Left lung (tissue), 10 donors: ENCODE data around the gene DMRTA2. TPM values are rescaled to one million over a fixed set of nuclear protein-coding genes. Genes with fewer than 3 reads are reported as not detected.

Experiments used
- ATAC-seq: fragments of 200-7000 bp; cut with Tn5 transposase; one replicate; pipeline ENCODE4 v1.9.1; 2020; ENCODE audit warnings: moderate library complexity
- DNase-seq, 4 donors: peaks; one replicate each; pipeline ENCODE4 v3.0.0-alpha.2; 2013 to 2020
- H3K27ac ChIP-seq, 2 donors: fragments of 200-600 bp; sonication (generic) in 1 of 2; one replicate each; pipeline versions ENCODE4 v1.5.0 to v1.8.0; 2020 to 2021
- H3K27me3 ChIP-seq, 2 donors: fragments of 200-600 bp; sonication (generic) in 1 of 2; one replicate each; pipeline versions ENCODE4 v1.5.0 to v1.8.0; 2020 to 2021
- H3K36me3 ChIP-seq, 2 donors: fragments of 200-600 bp; sonication (generic) in 1 of 2; one replicate each; pipeline versions ENCODE4 v1.5.0 to v1.8.0; 2020 to 2021
- H3K4me1 ChIP-seq, 2 donors: fragments of 200-600 bp; one replicate each; pipeline ENCODE4 v1.8.0; 2021
- H3K4me3 ChIP-seq, 2 donors: fragments of 200-600 bp; sonication (generic) in 1 of 2; one replicate each; pipeline versions ENCODE4 v1.5.0 to v1.8.0; 2020 to 2021; ENCODE audit warnings: mild to moderate bottlenecking in 1 of 2
- H3K9me3 ChIP-seq, 2 donors: fragments of 200-600 bp; sonication (generic) in 1 of 2; one replicate each; pipeline versions ENCODE4 v1.5.0 to v1.8.0; 2020 to 2021
- intact Hi-C, 2 donors: fragments of 100-400 bp; cut with DNase I; formaldehyde crosslinking; loops; one replicate each; pipeline versions ENCODE4 v1.11.2 to v1.14.2; 2022
- polyA plus RNA-seq, 6 donors: library from polyadenylated mRNA; unstranded; fragments of 120-200 nt; gene quantifications; one replicate each; pipeline ENCODE4 v1.2.1, GENCODE V29; 2013; ENCODE audit not compliant: insufficient read length in 6 of 6
- total RNA-seq, 2 donors: library from RNA; stranded (reverse); fragmentation: NEBNext Ultra II Directional; extraction: Animal tissue kit (Norgen Biotek cat#: 25700); gene quantifications; one replicate each; pipeline ENCODE4 v1.2.1, GENCODE V29; 2021
- TF ChIP-seq, protein P1 (sequence below), 2 donors: fragments of 200-600 bp; sonication (generic) in 1 of 2; IDR thresholded peaks; one replicate each; pipeline versions ENCODE4 v1.5.0 to v1.8.0; 2021; ENCODE audit warnings: antibody characterized with exemption in 2 of 2
- donor health status: DM: no; HTN: yes; CAD: no.
- donor health status: DM: no; HTN: no; CAD: no.

The DMRTA2 gene
- total and polyA plus RNA-seq, 8 donors: 0.05 to 0.06 TPM; not detected in 6

DNA sequence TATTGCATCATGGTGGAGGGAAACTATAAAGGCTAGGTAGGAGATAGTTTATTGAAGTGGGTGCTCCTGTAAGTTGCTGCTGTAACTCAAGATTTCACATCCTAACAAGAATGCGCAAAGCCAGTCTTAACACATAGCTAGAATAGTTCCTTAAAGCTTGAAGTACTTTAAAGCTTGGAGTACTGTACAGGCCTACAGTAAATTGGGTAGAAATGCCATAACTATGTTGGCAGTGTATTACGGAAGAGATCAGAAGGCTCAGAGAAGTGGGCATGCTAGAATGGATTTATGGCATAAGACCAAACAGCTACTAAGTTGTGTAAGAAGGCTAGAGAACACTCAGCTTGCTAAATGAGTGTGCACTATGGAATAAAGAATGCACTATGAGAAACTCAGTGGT is 44.5 kb downstream of the DMRTA2 start:
- Histone ChIP-seq H3K36me3 (no peaks in the 10 kb centered on the region), H3K4me3 (no peak overlapping the region), H3K4me1 (no peaks in the 10 kb centered on the region), H3K27ac (no peak overlapping the region), H3K27me3 (no peaks in the 10 kb centered on the region), H3K9me3 (no peaks in the 10 kb centered on the region)
- intact Hi-C loops: no loop called here
- ATAC-seq (peak; percentile 98), DNase-seq (peak in 1 of 4 donors; percentile 26)
- TF ChIP-seq, protein P1, sequence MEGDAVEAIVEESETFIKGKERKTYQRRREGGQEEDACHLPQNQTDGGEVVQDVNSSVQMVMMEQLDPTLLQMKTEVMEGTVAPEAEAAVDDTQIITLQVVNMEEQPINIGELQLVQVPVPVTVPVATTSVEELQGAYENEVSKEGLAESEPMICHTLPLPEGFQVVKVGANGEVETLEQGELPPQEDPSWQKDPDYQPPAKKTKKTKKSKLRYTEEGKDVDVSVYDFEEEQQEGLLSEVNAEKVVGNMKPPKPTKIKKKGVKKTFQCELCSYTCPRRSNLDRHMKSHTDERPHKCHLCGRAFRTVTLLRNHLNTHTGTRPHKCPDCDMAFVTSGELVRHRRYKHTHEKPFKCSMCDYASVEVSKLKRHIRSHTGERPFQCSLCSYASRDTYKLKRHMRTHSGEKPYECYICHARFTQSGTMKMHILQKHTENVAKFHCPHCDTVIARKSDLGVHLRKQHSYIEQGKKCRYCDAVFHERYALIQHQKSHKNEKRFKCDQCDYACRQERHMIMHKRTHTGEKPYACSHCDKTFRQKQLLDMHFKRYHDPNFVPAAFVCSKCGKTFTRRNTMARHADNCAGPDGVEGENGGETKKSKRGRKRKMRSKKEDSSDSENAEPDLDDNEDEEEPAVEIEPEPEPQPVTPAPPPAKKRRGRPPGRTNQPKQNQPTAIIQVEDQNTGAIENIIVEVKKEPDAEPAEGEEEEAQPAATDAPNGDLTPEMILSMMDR (IDR thresholded peaks at IDR 0.05): no peak

DNA sequence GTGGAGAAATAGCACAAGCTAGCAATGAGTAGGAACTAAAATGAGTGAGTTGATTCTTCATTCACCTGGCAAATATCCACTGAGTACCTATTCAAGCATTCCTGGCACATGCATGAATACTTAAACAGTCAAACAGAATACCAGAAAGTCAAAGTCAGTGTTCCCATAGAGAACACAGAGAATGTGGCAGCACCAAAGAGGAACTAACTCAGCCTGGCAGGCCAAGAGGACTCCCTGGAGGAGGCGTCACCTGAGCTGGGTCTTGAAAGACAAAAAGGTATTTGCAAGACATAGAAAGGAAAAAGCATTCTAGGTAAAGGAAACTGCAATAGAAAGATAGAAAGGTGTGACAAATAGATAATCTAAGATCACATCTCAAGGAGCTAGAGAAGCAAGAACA is 49.7 kb downstream of the DMRTA2 start:
- Histone ChIP-seq H3K36me3 (no peaks in the 10 kb centered on the region), H3K4me1 (peaks cover 0 to 1% of the 10 kb centered on the region in 2 donors), H3K27ac (no peak overlapping the region), H3K9me3 (no peaks in the 10 kb centered on the region), H3K4me3 (no peak overlapping the region), H3K27me3 (peaks cover 0 to 9% of the 10 kb centered on the region in 2 donors)
- no peak for DNase-seq
- TF ChIP-seq, protein P1 (IDR thresholded peaks at IDR 0.05): no peak
- intact Hi-C loops: no loop called here
- ATAC-seq: peak; percentile 45

DNA sequence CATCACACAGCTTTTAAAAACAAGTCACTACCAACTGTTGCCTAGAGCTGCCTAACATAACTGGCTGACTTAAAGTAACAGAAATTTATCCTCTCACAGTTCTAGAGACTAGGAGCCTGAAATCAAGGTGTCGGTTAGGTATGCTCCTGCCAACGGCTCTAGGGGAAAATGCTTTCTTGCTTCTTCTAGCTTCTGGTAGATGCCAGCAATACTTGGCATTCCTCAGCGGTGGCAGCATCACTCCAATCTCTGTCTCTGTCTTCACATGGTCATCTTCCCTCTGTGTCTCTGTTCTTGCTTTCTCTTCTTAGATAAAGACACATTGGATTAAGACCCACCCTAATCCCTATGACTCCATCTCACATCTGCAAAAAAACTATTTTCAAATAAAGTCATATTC is 51.5 kb downstream of the DMRTA2 start:
- Histone ChIP-seq H3K4me1 (peaks cover 0 to 6% of the 10 kb centered on the region in 2 donors), H3K27ac (no peak overlapping the region), H3K9me3 (no peaks in the 10 kb centered on the region), H3K4me3 (no peak overlapping the region), H3K27me3 (peaks cover 3 to 27% of the 10 kb centered on the region in 2 donors), H3K36me3 (no peaks in the 10 kb centered on the region)
- TF ChIP-seq, protein P1 (IDR thresholded peaks at IDR 0.05): no peak
- DNase-seq (no peak), ATAC-seq (no peak)
- intact Hi-C loops: no loop called here

DNA sequence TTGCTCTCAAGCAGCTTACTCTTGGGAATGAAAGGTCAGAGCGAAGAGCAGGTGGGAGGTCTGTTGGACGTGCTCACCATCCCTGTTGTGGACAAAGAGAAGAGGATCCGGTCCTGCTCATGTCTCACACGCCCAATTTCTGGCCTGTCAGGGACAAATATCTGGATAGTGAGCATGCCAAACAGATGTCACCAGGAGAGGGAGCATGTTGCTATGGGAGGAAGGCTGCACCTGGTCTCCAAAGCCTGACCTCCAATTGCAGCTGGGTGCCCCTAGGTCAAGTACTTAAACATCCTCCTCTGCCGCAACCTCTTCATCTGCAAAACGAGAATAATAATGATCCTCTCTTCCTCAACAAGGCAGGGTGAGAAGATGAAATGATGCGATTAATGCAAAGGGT is 53.4 kb downstream of the DMRTA2 start:
- TF ChIP-seq, protein P1 (IDR thresholded peaks at IDR 0.05): no peak
- H3K27ac ChIP-seq: no peak overlapping the region
- intact Hi-C loops: no loop called here
- no peak overlapping the region for H3K4me3 ChIP-seq
- peaks cover 0 to 6% of the 10 kb centered on the region in 2 donors for H3K4me1 ChIP-seq
- H3K36me3 ChIP-seq: no peaks in the 10 kb centered on the region
- no peak for ATAC-seq
- no peak for DNase-seq
- peaks cover 3 to 43% of the 10 kb centered on the region in 2 donors for H3K27me3 ChIP-seq
- H3K9me3 ChIP-seq: no peaks in the 10 kb centered on the region

DNA sequence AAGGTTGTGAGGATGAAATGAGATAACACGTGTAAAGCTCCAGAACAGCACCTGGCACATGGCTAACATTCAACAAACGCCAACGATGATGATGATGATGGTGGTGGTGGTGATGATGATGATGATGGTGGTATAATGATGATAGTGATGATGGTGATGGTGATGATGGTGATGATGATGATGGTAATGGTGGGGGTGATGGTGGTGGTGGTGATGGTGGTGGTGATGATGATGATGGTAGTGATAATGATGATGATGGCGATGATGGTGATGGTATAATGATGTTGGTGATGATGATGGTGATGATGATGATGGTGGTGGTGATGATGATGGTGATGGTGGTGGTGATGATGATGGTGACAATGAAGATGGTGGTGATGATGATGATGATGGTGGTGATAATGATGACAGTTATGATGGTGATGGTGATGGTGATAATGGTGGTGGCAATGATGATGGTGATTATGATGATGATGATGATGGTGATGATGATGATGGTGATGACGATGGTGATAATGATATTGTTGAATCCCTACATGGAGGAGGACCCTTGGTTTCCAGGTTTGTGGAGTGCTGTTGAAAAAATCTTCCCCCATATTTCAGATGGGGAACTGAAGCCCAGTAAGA is 54.1 kb downstream of the DMRTA2 start:
- H3K27me3 ChIP-seq: peaks cover 6 to 45% of the 10 kb centered on the region in 2 donors
- H3K27ac ChIP-seq: no peak overlapping the region
- no peak overlapping the region for H3K4me3 ChIP-seq
- no peaks in the 10 kb centered on the region for H3K9me3 ChIP-seq
- no peak for DNase-seq
- peaks cover 0 to 6% of the 10 kb centered on the region in 2 donors for H3K4me1 ChIP-seq
- H3K36me3 ChIP-seq: no peaks in the 10 kb centered on the region
- intact Hi-C loops: no loop called here
- no peak for ATAC-seq
- TF ChIP-seq, protein P1 (IDR thresholded peaks at IDR 0.05): no peak
